ENCODE results near the gene OSBPL10. TPM values are rescaled to one million over a fixed set of nuclear protein-coding genes. Genes with fewer than 3 reads are reported as not detected.

Gene OSBPL10
- total RNA-seq, 2 experiments from 2014 or later, result 65.7 to 170 TPM

GRCh38 chr3:31823184-31823583 lies 157.9 kb downstream of the OSBPL10 start:
- ChIA-PET CTCF (ENCODE audit: unreplicated experiment) (no interaction called here), POLR2A (interaction anchor here (0.5 to 0.9 kb wide), 4 partner anchors 16 to 1863 kb away, joined by 3 read pairs; no protein-coding TSS in a partner anchor)

GRCh38 chr3:31821118-31821517 lies 159.9 kb downstream of the OSBPL10 start:
- BruUV-seq (replicated peaks), result no TSS peak
- H4K20me1 ChIP-seq (ENCODE audit: insufficient read depth, low read length), result no peaks in the 10 kb centered on the region
- H3K4me1 ChIP-seq (ENCODE audit: insufficient read depth, low read length, poor library complexity, severe bottlenecking), result no peaks in the 10 kb centered on the region
- H3K27ac ChIP-seq (ENCODE audit: low read depth, low read length, poor library complexity, severe bottlenecking), result no peak overlapping the region
- H3K9me3 ChIP-seq (ENCODE audit: low read length), result no peaks in the 10 kb centered on the region
- H2AFZ ChIP-seq (ENCODE audit: low read length), result no peak overlapping the region
- peaks cover 95% of the 10 kb centered on the region for H3K36me3 ChIP-seq (ENCODE audit: insufficient read depth, low read length)
- intact Hi-C loops (cut with micrococcal nuclease; ENCODE audit: unreplicated experiment), result no loop called here
- CTCF ChIA-PET (ENCODE audit: unreplicated experiment), result no interaction called here
- POLR2A ChIA-PET, result no interaction called here
- no peak overlapping the region for H3K4me2 ChIP-seq (ENCODE audit: low read length)
- no peaks in the 10 kb centered on the region for H3K9me2 ChIP-seq (ENCODE audit: insufficient read depth, low read length)
- no peak for DNase-seq (ENCODE audit: low spot score)
- TF ChIP-seq EZH2phosphoT487 (IDR thresholded peaks at IDR 0.05; ENCODE audit: borderline replicate concordance, low read depth, low read length), result no peak
- no peak for TF ChIP-seq CTCF (conservative IDR thresholded peaks at IDR 0.05; ENCODE audit: low read length)
- H3K4me3 ChIP-seq (ENCODE audit: low read depth, low read length, poor library complexity, severe bottlenecking), result no peak overlapping the region
- H3K79me2 ChIP-seq (ENCODE audit: insufficient read depth, low read depth, low read length), result peaks cover 34% of the 10 kb centered on the region

More at GRCh38 chr3:31823184-31823583, 157.9 kb downstream of the OSBPL10 start:
- TF ChIP-seq CTCF (conservative IDR thresholded peaks at IDR 0.05; ENCODE audit: low read length) (no peak), EZH2phosphoT487 (IDR thresholded peaks at IDR 0.05; ENCODE audit: borderline replicate concordance, low read depth, low read length) (no peak)
- intact Hi-C loops (cut with micrococcal nuclease; ENCODE audit: unreplicated experiment), result no loop called here
- Histone ChIP-seq H3K4me3 (ENCODE audit: low read depth, low read length, poor library complexity, severe bottlenecking) (no peak overlapping the region), H3K9me3 (ENCODE audit: low read length) (no peaks in the 10 kb centered on the region), H3K9me2 (ENCODE audit: insufficient read depth, low read length) (no peaks in the 10 kb centered on the region), H3K4me1 (ENCODE audit: insufficient read depth, low read length, poor library complexity, severe bottlenecking) (no peaks in the 10 kb centered on the region), H4K20me1 (ENCODE audit: insufficient read depth, low read length) (no peaks in the 10 kb centered on the region), H2AFZ (ENCODE audit: low read length) (no peak overlapping the region), H3K27ac (ENCODE audit: low read depth, low read length, poor library complexity, severe bottlenecking) (no peak overlapping the region), H3K4me2 (ENCODE audit: low read length) (no peak overlapping the region), H3K36me3 (ENCODE audit: insufficient read depth, low read length) (peaks cover 95% of the 10 kb centered on the region), H3K79me2 (ENCODE audit: insufficient read depth, low read depth, low read length) (peaks cover 50% of the 10 kb centered on the region)
- no peak for DNase-seq (ENCODE audit: low spot score)
- no TSS peak for BruUV-seq (replicated peaks)

GRCh38 chr3:31819441-31819840 lies 161.6 kb downstream of the OSBPL10 start:
- Histone ChIP-seq H3K27ac (ENCODE audit: low read depth, low read length, poor library complexity, severe bottlenecking) (no peak overlapping the region), H3K79me2 (ENCODE audit: insufficient read depth, low read depth, low read length) (peaks cover 27% of the 10 kb centered on the region), H3K4me2 (ENCODE audit: low read length) (no peak overlapping the region), H3K4me3 (ENCODE audit: low read depth, low read length, poor library complexity, severe bottlenecking) (no peak overlapping the region), H2AFZ (ENCODE audit: low read length) (no peak overlapping the region), H3K9me3 (ENCODE audit: low read length) (no peaks in the 10 kb centered on the region), H4K20me1 (ENCODE audit: insufficient read depth, low read length) (no peaks in the 10 kb centered on the region), H3K9me2 (ENCODE audit: insufficient read depth, low read length) (no peaks in the 10 kb centered on the region), H3K36me3 (ENCODE audit: insufficient read depth, low read length) (peaks cover 94% of the 10 kb centered on the region), H3K4me1 (ENCODE audit: insufficient read depth, low read length, poor library complexity, severe bottlenecking) (no peaks in the 10 kb centered on the region)
- DNase-seq (ENCODE audit: low spot score), result no peak
- ChIA-PET CTCF (ENCODE audit: unreplicated experiment) (no interaction called here), POLR2A (interaction anchor here (1.0 to 1.1 kb wide), 2 partner anchors 13 to 15 kb away, joined by 4 to 5 read pairs; no protein-coding TSS in a partner anchor)
- intact Hi-C loops (cut with micrococcal nuclease; ENCODE audit: unreplicated experiment), result no loop called here
- TF ChIP-seq EZH2phosphoT487 (IDR thresholded peaks at IDR 0.05; ENCODE audit: borderline replicate concordance, low read depth, low read length) (no peak), CTCF (conservative IDR thresholded peaks at IDR 0.05; ENCODE audit: low read length) (no peak)
- no TSS peak for BruUV-seq (replicated peaks)
